Calu3 (cell line): ENCODE results near the gene CXCL5. TPM values are rescaled to one million over a fixed set of nuclear protein-coding genes. Genes with fewer than 3 reads are reported as not detected.

ENCODE experiments used
- Bru-seq: library from RNA; stranded (reverse); fragments of 400-500 nt; gene quantifications from one replicate; lab custom pipeline; 2021; lab: Mats Ljungman, UMichigan
- BruChase-seq, 2 experiments: library from RNA; stranded (reverse); fragments of 400-500 nt; gene quantifications; one replicate each; lab custom pipeline; 2021; lab: Mats Ljungman, UMichigan
- BruUV-seq: library from RNA; stranded (reverse); fragments of 400-500 nt; replicated peaks from 2 replicates; lab custom pipeline; 2021; lab: Mats Ljungman, UMichigan
- CTCF ChIA-PET: fragments of 300-600 bp; sonication (Branson Sonifier 250); formaldehyde crosslinking; loops from one replicate; lab custom pipeline; 2022; ENCODE audit warnings: antibody characterized with exemption; lab: Charles Lee
- DNase-seq: peaks from one replicate; pipeline ENCODE4 v3.0.0; 2022
- H3K27ac Mint-ChIP-seq: one replicate; pipeline ENCODE4 v1.8.0; 2022; ENCODE audit warnings: mixed read lengths; ENCODE audit not compliant: unreplicated experiment
- H3K27me3 Mint-ChIP-seq: one replicate; pipeline ENCODE4 v1.8.0; 2022; ENCODE audit warnings: mixed read lengths; ENCODE audit not compliant: unreplicated experiment
- H3K36me3 Mint-ChIP-seq: one replicate; pipeline ENCODE4 v1.8.0; 2022; ENCODE audit warnings: mild to moderate bottlenecking, moderate library complexity, mixed read lengths; ENCODE audit not compliant: insufficient read depth, unreplicated experiment
- H3K4me1 Mint-ChIP-seq: one replicate; pipeline ENCODE4 v1.8.0; 2022; ENCODE audit warnings: mild to moderate bottlenecking, low read depth, mixed read lengths; ENCODE audit not compliant: unreplicated experiment
- H3K4me3 Mint-ChIP-seq: one replicate; pipeline ENCODE4 v1.8.0; 2022; ENCODE audit warnings: mild to moderate bottlenecking, low read depth, moderate library complexity, mixed read lengths; ENCODE audit not compliant: unreplicated experiment
- H3K9me3 Mint-ChIP-seq: one replicate; pipeline ENCODE4 v1.8.0; 2022; ENCODE audit warnings: low read depth, mixed read lengths; ENCODE audit not compliant: unreplicated experiment
- CTCF ChIP-seq: fragments of 200-600 bp; IDR thresholded peaks from one replicate; pipeline ENCODE4 v1.8.0; 2022; ENCODE audit warnings: antibody characterized with exemption; ENCODE audit not compliant: unreplicated experiment
- intact Hi-C: fragments of 100-400 bp; cut with micrococcal nuclease; formaldehyde crosslinking; loops from one replicate; pipeline ENCODE4 v1.10.0; 2022; ENCODE audit not compliant: unreplicated experiment
- long read RNA-seq: library from polyadenylated mRNA; stranded (forward); transcript quantifications from one replicate; pipeline ENCODE4 v2.0.0, GENCODE V29; 2022
- total RNA-seq: library from RNA; stranded (reverse); gene quantifications from 2 replicates; pipeline ENCODE4 v1.2.3, GENCODE V29; 2022

CXCL5 gene
- total RNA-seq (1,110 and 1,906 TPM in 2 replicates), Bru-seq, nascent RNA (percentile 100 among the genes with signal in this experiment), BruChase-seq, experiment 1, labeled RNA remaining after a 6-hour chase (percentile 100 among the genes with signal in this experiment), BruChase-seq, experiment 2, labeled RNA remaining after a 2-hour chase (percentile 100 among the genes with signal in this experiment)
- long read RNA-seq, transcript CXCL5-201 (4 exons, 2,538 nt): major isoform, 1,416 of 1,680 reads
- long read RNA-seq, partial matches to known transcripts: 248 of 1,680 reads
- long read RNA-seq, other reads (novel, unspliced or antisense): 16 of 1,680 reads

DNA sequence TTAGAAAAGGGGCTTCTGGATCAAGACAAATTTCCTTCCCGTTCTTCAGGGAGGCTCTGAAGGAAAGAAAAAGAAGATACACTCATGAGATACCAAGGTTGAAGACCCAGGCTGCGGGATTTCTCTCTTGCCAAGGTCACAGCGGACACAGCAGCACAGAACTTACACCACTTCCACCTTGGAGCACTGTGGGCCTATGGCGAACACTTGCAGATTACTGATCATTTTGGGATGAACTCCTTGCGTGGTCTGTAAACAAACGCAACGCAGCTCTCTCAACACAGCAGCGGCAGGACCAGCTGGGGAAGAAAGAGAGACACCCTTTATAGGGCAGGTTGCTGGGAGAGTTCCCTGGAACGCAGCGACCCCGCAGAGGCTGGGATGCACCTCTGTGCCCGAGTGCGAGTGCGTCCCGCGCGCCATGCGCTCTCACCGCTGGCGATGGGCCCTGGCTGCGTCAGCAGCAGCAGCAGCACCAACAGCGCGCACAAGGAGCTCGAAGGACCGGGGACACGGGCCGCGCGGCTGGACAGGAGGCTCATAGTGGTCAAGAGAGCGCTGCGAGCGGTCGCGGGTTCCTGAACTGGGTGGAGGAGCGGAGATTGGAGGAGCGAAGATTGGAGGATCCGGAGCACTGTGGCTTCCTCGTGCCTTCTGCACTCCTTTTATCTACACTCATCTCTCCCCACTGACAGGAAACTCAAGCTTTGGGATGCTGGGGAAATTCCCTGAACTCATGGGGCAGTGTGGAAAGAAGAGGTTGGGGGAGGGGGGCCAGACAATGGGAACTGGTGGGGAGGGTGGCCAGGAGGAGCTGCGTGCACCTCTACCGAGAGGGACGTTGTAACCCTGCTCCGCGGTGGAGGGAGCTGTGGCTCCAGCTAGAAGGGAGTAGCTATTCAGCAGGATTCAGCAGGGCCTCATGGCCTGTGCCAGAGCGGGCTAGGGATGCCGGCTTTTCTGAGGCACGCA is at the start of gene CXCL5:
TSS of gene CXCL5 (minus strand) at position 638 of the 972 bp plus-strand sequence. CDS start at position 542, 96 bp downstream.
- peak within 1 kb of the TSS; percentile 91 for H3K4me3 Mint-ChIP-seq

DNA sequence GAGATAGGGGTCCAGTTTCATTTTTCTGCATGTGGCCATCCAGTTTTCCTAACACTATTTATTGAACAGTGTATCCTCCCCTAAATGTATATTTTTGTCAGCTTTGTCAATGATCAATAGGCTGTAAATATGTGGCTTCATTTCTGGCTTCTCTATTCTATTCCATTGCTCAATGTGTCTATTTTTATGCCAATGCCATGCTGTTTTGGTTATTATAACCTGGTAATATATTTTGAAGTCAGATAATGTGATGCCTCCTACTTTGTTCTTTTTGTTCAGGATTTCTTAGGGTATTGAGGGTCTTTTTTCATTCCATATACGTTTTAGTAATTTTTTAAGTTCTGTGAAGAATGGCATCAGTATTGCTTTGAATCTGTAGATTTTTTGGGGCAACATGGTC is 48.7 kb upstream of the CXCL5 start:
- DNase-seq: no peak
- Mint-ChIP-seq H3K9me3 (peaks cover 3% of the 10 kb centered on the region), H3K4me1 (peaks cover 31% of the 10 kb centered on the region), H3K4me3 (no peak overlapping the region), H3K36me3 (no peaks in the 10 kb centered on the region), H3K27me3 (no peaks in the 10 kb centered on the region), H3K27ac (no peak overlapping the region)
- CTCF ChIA-PET: no interaction called here
- no TSS peak for BruUV-seq
- intact Hi-C loops: no loop called here
- TF ChIP-seq CTCF: no peak

More for the DNA sequence above, at the start of gene CXCL5:
- Mint-ChIP-seq H3K27me3 (no peaks in the 10 kb centered on the region), H3K9me3 (no peaks in the 10 kb centered on the region), H3K4me1 (peaks cover 31% of the 10 kb centered on the region), H3K27ac (peak within 1 kb of the TSS; percentile 96), H3K36me3 (peaks cover 57% of the 10 kb centered on the region)
- TF ChIP-seq CTCF: no peak
- intact Hi-C loops: loop anchor here (1.0 to 10.0 kb wide), 6 partner anchors 36 to 136 kb away; partner anchors contain the start of gene CXCL2
- peak; percentile 91 for DNase-seq
- no TSS peak for BruUV-seq
- CTCF ChIA-PET: interaction anchor here (0.7 to 2.7 kb wide), 16 partner anchors 15 to 322 kb away, joined by 3 to 32 read pairs (median 4); partner anchors contain the start of genes CXCL2 and CXCL3

DNA sequence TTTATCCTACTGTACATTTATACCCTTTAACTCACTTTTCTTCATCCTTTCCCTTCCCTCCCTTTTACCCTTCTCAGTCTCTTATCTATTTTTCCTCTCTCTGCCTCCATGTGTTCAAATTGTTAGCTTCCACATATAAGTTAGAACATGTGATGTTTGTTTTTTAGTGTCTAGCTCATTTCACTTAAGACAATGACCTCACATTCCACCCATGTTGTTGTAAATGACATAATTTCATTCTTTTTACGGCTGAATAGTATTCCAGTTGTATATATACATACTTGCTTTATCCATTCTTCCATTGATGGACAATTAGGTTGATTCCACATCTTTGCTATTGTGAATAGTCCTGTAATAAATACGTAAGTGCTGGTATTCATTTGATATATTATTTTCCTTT is 47.3 kb upstream of the CXCL5 start:
- peak overlapping the region; percentile 52 for H3K27ac Mint-ChIP-seq
- H3K4me3 Mint-ChIP-seq: no peak overlapping the region
- CTCF ChIA-PET: no interaction called here
- H3K9me3 Mint-ChIP-seq: peaks cover 3% of the 10 kb centered on the region
- no TSS peak for BruUV-seq
- DNase-seq: no peak
- intact Hi-C loops: no loop called here
- no peaks in the 10 kb centered on the region for H3K27me3 Mint-ChIP-seq
- no peak for TF ChIP-seq CTCF
- H3K4me1 Mint-ChIP-seq: peaks cover 31% of the 10 kb centered on the region
- no peaks in the 10 kb centered on the region for H3K36me3 Mint-ChIP-seq

DNA sequence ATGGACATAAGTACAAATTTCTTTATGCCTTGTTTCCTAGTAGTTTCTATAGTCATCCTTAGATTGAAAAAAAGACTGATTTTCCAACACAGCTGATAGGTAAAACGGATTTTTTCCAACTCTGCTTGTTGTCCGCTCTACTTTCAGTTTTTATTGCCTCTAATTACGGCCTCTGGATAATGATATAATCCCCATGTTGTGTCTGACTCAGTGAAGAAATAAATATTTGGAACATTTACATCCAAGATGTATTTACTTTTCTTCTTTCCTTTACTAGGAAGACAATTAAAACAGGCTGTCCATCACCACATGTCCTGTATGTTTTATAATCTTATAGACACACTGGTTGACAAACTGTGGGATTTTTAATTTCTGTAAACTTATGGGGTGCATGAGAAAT is 46.8 kb upstream of the CXCL5 start:
- intact Hi-C loops: no loop called here
- DNase-seq: no peak
- Mint-ChIP-seq H3K27ac (peak overlapping the region; percentile 52), H3K36me3 (peaks cover 3% of the 10 kb centered on the region), H3K4me3 (peak overlapping the region; percentile 17), H3K9me3 (peaks cover 3% of the 10 kb centered on the region), H3K4me1 (peaks cover 35% of the 10 kb centered on the region), H3K27me3 (no peaks in the 10 kb centered on the region)
- CTCF ChIA-PET: interaction anchor here (1.1 to 1.4 kb wide), 3 partner anchors 11 to 46 kb away, joined by 3 read pairs; partner anchors contain the start of gene CXCL5
- BruUV-seq: no TSS peak
- no peak for TF ChIP-seq CTCF
